Trophoblast cell (in vitro differentiated cells and primary cell): ENCODE data around the gene NFKBIZ.

Experiments used
- DNase-seq, 2 donors: peaks; one replicate each; pipeline ENCODE4 v3.0.0-alpha.2; 2016
- H2AFZ ChIP-seq: 2 replicates; pipeline ENCODE4 v1.6.1; 2013; ENCODE audit warnings: low read length, moderate library complexity, mild to moderate bottlenecking; ENCODE audit not compliant: insufficient read depth, poor library complexity
- H2AK5ac ChIP-seq: 2 replicates; pipeline ENCODE4 v1.6.1; 2013; ENCODE audit warnings: mild to moderate bottlenecking, low read length
- H2BK120ac ChIP-seq: 2 replicates; pipeline ENCODE4 v1.6.1; 2013; ENCODE audit warnings: low read length, mild to moderate bottlenecking, moderate library complexity; ENCODE audit not compliant: insufficient read depth, poor library complexity
- H2BK12ac ChIP-seq: 2 replicates; pipeline ENCODE4 v1.6.1; 2013; ENCODE audit warnings: mild to moderate bottlenecking, low read length, moderate library complexity
- H2BK5ac ChIP-seq: 2 replicates; pipeline ENCODE4 v1.6.1; 2013; ENCODE audit warnings: low read length, low read depth, moderate library complexity, mild to moderate bottlenecking; ENCODE audit not compliant: poor library complexity
- H3K14ac ChIP-seq: 2 replicates; pipeline ENCODE4 v1.6.1; 2013; ENCODE audit warnings: mild to moderate bottlenecking, low read length
- H3K18ac ChIP-seq: 2 replicates; pipeline ENCODE4 v1.6.1; 2013; ENCODE audit warnings: mild to moderate bottlenecking, low read length
- H3K23ac ChIP-seq: 2 replicates; pipeline ENCODE4 v1.6.1; 2013; ENCODE audit warnings: low read length
- H3K27ac ChIP-seq: 2 replicates; pipeline ENCODE4 v1.5.1; 2013; ENCODE audit warnings: low read depth, mild to moderate bottlenecking, inconsistent platforms, low read length, moderate library complexity
- H3K27me3 ChIP-seq: 2 replicates; pipeline ENCODE4 v1.6.1; 2013; ENCODE audit warnings: inconsistent platforms, mild to moderate bottlenecking, low read length, moderate library complexity; ENCODE audit not compliant: insufficient read depth
- H3K36me3 ChIP-seq, 2 experiments: 1 replicate in 1 of 2; 2 replicates in 1 of 2; pipeline ENCODE4 v1.6.1; 2013; ENCODE audit warnings: low read length in 2 of 2, mild to moderate bottlenecking in 2 of 2, moderate library complexity in 1 of 2; ENCODE audit not compliant: insufficient read depth in 2 of 2, control insufficient read depth in 1 of 2
- H3K4ac ChIP-seq: 2 replicates; pipeline ENCODE4 v1.6.1; 2013; ENCODE audit warnings: low read depth, mild to moderate bottlenecking, low read length, moderate library complexity
- H3K4me1 ChIP-seq, 2 experiments: 1 replicate in 1 of 2; 2 replicates in 1 of 2; pipeline ENCODE4 v1.6.1; 2013; ENCODE audit warnings: low read length in 2 of 2, mild to moderate bottlenecking in 2 of 2, moderate library complexity in 1 of 2; ENCODE audit not compliant: insufficient read depth in 2 of 2, control insufficient read depth in 1 of 2
- H3K4me2 ChIP-seq: 2 replicates; pipeline ENCODE4 v1.6.1; 2013; ENCODE audit warnings: inconsistent platforms, mild to moderate bottlenecking, low read length, moderate library complexity
- H3K4me3 ChIP-seq: 2 replicates; pipeline ENCODE4 v1.5.1; 2013; ENCODE audit warnings: mild to moderate bottlenecking, low read depth, low read length, inconsistent platforms
- H3K79me1 ChIP-seq: one replicate; pipeline ENCODE4 v1.6.1; 2013; ENCODE audit warnings: low read length
- H3K79me2 ChIP-seq: 2 replicates; pipeline ENCODE4 v1.6.1; 2013; ENCODE audit warnings: low read length, mild to moderate bottlenecking; ENCODE audit not compliant: control insufficient read depth, insufficient read depth, poor library complexity
- H3K9ac ChIP-seq: 2 replicates; pipeline ENCODE4 v1.6.1; 2013; ENCODE audit warnings: mild to moderate bottlenecking, low read length
- H3K9me3 ChIP-seq: 2 replicates; pipeline ENCODE4 v1.6.1; 2013; ENCODE audit warnings: low read depth, mild to moderate bottlenecking, control low read depth, inconsistent platforms, low read length; ENCODE audit not compliant: insufficient read depth
- H4K12ac ChIP-seq: 2 replicates; pipeline ENCODE4 v1.6.1; 2013; ENCODE audit warnings: low read depth, mild to moderate bottlenecking, low read length, moderate library complexity
- H4K8ac ChIP-seq: 2 replicates; pipeline ENCODE4 v1.6.1; 2013; ENCODE audit warnings: low read depth, mild to moderate bottlenecking, low read length, moderate library complexity
- H4K91ac ChIP-seq: one replicate; pipeline ENCODE4 v1.6.1; 2013; ENCODE audit warnings: low read depth, mild to moderate bottlenecking, low read length, moderate library complexity
- WGBS: extraction: QIAGEN DNeasy Blood & Tissue Kit; methylation state at CpG from one replicate; pipeline ENCODE4 v1.1.7; 2013; ENCODE audit warnings: missing lambda C conversion rate; ENCODE audit not compliant: insufficient read length, insufficient coverage; ENCODE audit errors: extremely low coverage; 5-methylcytosine and 5-hydroxymethylcytosine counted together

Gene NFKBIZ

DNA sequence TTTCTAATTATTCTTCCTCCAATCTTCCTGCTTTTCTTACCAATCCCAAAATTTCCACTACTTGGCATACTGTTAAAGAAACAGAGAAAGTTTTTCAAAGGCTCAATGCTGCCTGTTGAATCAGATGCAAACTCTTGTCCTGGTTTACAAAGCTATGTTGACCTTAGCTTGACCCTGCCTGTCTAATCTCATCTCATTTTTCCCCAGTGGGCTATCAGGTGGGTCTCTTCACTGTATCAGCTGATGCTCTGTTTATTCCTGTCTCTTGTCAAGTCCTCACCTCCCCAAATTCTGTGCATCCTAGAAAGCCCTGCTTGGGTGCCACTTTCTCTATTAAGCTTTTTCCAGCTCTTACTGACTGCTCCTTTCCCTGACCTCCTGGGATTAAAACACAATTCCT lies 18.2 kb downstream of the NFKBIZ start:
- Histone ChIP-seq H2AFZ (no peak overlapping the region), H3K4me1 (no peaks in the 10 kb centered on the region), H3K27ac (no peak overlapping the region), H3K79me2 (no peaks in the 10 kb centered on the region), H3K18ac (no peak overlapping the region), H3K27me3 (no peaks in the 10 kb centered on the region), H3K14ac (no peak overlapping the region), H2BK5ac (no peak overlapping the region), H4K91ac (no peak overlapping the region), H3K4me3 (no peak overlapping the region), H3K23ac (no peak overlapping the region), H3K79me1 (no peaks in the 10 kb centered on the region), H3K4me2 (no peak overlapping the region), H2AK5ac (no peak overlapping the region), H4K12ac (no peak overlapping the region), H4K8ac (no peak overlapping the region), H2BK120ac (no peak overlapping the region), H3K36me3 (no peaks in the 10 kb centered on the region), H3K9ac (no peak overlapping the region), H2BK12ac (no peak overlapping the region), H3K4ac (no peak overlapping the region), H3K9me3 (no peaks in the 10 kb centered on the region)
- no peak for DNase-seq

DNA sequence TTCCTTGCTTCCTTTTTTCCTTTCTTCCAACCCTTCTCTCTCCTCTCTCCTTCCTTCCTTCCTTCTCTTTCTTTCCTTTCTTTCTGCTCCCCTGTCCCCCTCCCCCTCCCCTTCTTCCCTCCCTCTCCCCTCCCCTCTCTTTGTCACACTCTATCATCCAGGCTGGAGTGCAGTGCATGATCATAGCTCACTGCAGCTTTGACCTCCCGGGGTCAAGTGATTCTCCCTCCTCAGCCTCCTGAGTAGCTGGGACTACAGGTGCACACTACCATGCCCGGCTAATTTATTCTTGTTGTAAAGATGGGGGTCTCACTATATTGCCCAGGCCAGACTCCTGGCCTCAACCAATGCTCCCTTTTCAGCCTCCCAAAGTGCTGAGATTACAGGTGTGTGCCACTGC lies 18.7 kb downstream of the NFKBIZ start:
- no peak overlapping the region for H4K12ac ChIP-seq
- H2AFZ ChIP-seq: no peak overlapping the region
- no peaks in the 10 kb centered on the region for H3K79me2 ChIP-seq
- H3K4ac ChIP-seq: no peak overlapping the region
- H3K9me3 ChIP-seq: no peaks in the 10 kb centered on the region
- H3K4me1 ChIP-seq: no peaks in the 10 kb centered on the region
- no peak for DNase-seq
- no peak overlapping the region for H3K4me3 ChIP-seq
- no peak overlapping the region for H3K9ac ChIP-seq
- no peaks in the 10 kb centered on the region for H3K79me1 ChIP-seq
- no peak overlapping the region for H4K8ac ChIP-seq
- no peak overlapping the region for H3K14ac ChIP-seq
- no peaks in the 10 kb centered on the region for H3K27me3 ChIP-seq
- no peak overlapping the region for H3K4me2 ChIP-seq
- WGBS: no CpG with 5 or more reads among the region's 2 CpGs
- H3K27ac ChIP-seq: no peak overlapping the region
- H2BK5ac ChIP-seq: no peak overlapping the region
- no peaks in the 10 kb centered on the region for H3K36me3 ChIP-seq
- no peak overlapping the region for H4K91ac ChIP-seq
- H3K23ac ChIP-seq: no peak overlapping the region
- no peak overlapping the region for H2AK5ac ChIP-seq
- no peak overlapping the region for H3K18ac ChIP-seq
- no peak overlapping the region for H2BK120ac ChIP-seq
- no peak overlapping the region for H2BK12ac ChIP-seq

DNA sequence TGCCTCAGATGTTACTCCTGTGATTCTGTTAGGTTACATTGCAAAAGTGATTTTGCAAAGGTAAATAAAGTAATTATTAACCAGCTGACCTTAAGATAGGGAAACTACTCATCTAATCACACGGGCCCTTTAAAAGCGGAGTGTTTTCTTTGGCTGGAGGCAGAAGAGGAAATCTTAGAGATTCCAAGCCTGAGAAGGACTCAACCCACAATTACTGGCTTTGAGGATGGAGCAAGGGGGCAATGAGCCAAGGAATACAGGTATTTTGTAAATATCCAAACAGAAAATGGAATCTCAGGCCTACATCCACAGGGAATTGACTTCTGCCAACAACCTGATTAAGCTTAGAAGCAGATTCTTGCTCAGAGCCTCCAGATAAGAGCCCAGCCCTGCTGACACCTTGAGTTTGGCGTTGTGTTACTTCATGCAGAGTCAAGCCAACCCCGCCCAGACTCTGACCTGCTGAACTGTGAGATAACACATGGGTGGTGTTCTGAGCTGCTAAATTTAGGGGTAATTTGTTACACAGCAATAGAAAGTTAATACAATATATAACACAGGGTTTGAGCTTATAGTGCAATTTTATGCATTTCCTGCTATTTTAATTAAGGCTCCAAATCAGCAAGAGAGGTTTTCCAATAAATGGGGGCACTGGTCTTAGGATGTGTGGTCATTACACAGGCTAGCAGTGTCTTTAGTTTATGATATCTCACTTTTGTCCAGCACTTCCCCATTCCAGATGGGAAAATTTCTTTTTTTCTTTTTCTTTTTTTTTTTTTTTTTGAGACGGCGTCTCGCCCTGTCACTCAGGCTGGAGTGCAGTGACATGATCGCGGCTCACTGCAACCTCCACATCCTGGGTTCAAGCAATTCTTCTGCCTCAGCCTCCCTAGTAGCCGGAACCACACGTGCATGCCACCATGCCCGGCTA lies 19.5 kb downstream of the NFKBIZ start:
- H3K36me3 ChIP-seq: no peaks in the 10 kb centered on the region
- H3K79me2 ChIP-seq: no peaks in the 10 kb centered on the region
- no peaks in the 10 kb centered on the region for H3K79me1 ChIP-seq
- no peak overlapping the region for H3K4ac ChIP-seq
- no peak overlapping the region for H4K91ac ChIP-seq
- H3K14ac ChIP-seq: no peak overlapping the region
- no CpG with 5 or more reads among the region's 12 CpGs for WGBS
- no peak overlapping the region for H2AK5ac ChIP-seq
- no peaks in the 10 kb centered on the region for H3K27me3 ChIP-seq
- H3K9ac ChIP-seq: no peak overlapping the region
- H2BK5ac ChIP-seq: no peak overlapping the region
- H3K27ac ChIP-seq: no peak overlapping the region
- no peak overlapping the region for H2AFZ ChIP-seq
- H2BK120ac ChIP-seq: no peak overlapping the region
- no peaks in the 10 kb centered on the region for H3K9me3 ChIP-seq
- H4K12ac ChIP-seq: no peak overlapping the region
- H3K4me3 ChIP-seq: no peak overlapping the region
- H3K4me1 ChIP-seq: no peaks in the 10 kb centered on the region
- H3K18ac ChIP-seq: no peak overlapping the region
- DNase-seq: peak in 1 of 2 donors; percentile 54
- no peak overlapping the region for H3K4me2 ChIP-seq
- H2BK12ac ChIP-seq: no peak overlapping the region
- H4K8ac ChIP-seq: no peak overlapping the region
- H3K23ac ChIP-seq: no peak overlapping the region

DNA sequence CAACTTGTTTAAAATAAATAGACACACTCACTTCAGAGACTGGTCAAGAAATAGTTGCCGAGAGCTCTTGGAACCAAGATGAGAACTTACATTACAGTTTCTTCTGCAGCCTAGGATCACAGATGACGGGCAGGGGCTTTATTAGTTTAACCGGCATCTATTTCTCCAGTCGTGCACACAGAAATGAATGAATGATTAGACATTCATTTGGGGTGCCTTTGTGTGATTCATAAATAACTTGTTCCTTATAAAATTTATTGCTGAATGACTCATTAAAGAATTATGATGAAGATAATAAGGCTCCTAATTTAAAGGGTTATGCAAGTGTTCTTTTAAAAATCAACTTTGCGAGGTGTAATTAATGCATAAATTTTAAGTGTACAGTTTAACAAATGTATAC lies 20.8 kb downstream of the NFKBIZ start:
- no peak overlapping the region for H2AK5ac ChIP-seq
- no CpG with 5 or more reads among the region's 5 CpGs for WGBS
- H3K27ac ChIP-seq: no peak overlapping the region
- no peaks in the 10 kb centered on the region for H3K9me3 ChIP-seq
- no peak overlapping the region for H3K14ac ChIP-seq
- H3K4me2 ChIP-seq: no peak overlapping the region
- no peak overlapping the region for H3K9ac ChIP-seq
- H3K36me3 ChIP-seq: no peaks in the 10 kb centered on the region
- H3K23ac ChIP-seq: no peak overlapping the region
- no peak overlapping the region for H4K12ac ChIP-seq
- no peaks in the 10 kb centered on the region for H3K4me1 ChIP-seq
- H3K79me1 ChIP-seq: no peaks in the 10 kb centered on the region
- no peak overlapping the region for H3K18ac ChIP-seq
- H3K4ac ChIP-seq: no peak overlapping the region
- no peaks in the 10 kb centered on the region for H3K79me2 ChIP-seq
- no peak overlapping the region for H4K8ac ChIP-seq
- peak in 1 of 2 donors; percentile 34 for DNase-seq
- no peaks in the 10 kb centered on the region for H3K27me3 ChIP-seq
- no peak overlapping the region for H3K4me3 ChIP-seq
- no peak overlapping the region for H2BK12ac ChIP-seq
- H2BK5ac ChIP-seq: no peak overlapping the region
- no peak overlapping the region for H4K91ac ChIP-seq
- no peak overlapping the region for H2AFZ ChIP-seq
- no peak overlapping the region for H2BK120ac ChIP-seq
